Liver (tissue), 3 donors: ENCODE data around the gene ARHGAP32.

Experiments used
- GABPA ChIP-seq, 2 donors: IDR thresholded peaks in 1 of 2; conservative IDR thresholded peaks in 1 of 2; 2 replicates each; pipeline ENCODE4 v1.6.1; 2016; ENCODE audit warnings: antibody characterized with exemption in 2 of 2, mild to moderate bottlenecking in 1 of 2, moderate library complexity in 1 of 2
- NR2F2 ChIP-seq: IDR thresholded peaks from 2 replicates; pipeline ENCODE4 v1.6.1; 2016; ENCODE audit warnings: antibody characterized with exemption
- RAD21 ChIP-seq, 2 donors: IDR thresholded peaks; 2 replicates each; pipeline ENCODE4 v1.6.1; 2016; ENCODE audit warnings: antibody characterized with exemption in 2 of 2, mild to moderate bottlenecking in 2 of 2
- TF ChIP-seq, protein P1 (sequence below): IDR thresholded peaks from 2 replicates; pipeline ENCODE4 v1.6.1; 2016; ENCODE audit warnings: antibody characterized with exemption
- TF ChIP-seq, protein P2 (sequence below): fragments of 150-350 bp; IDR thresholded peaks from 2 replicates; pipeline ENCODE4 v1.5.1; 2017; ENCODE audit warnings: improper control_type of control experiment, low read depth, low read length; ENCODE audit not compliant: missing input control
- TF ChIP-seq, protein P3 (sequence below): IDR thresholded peaks from 2 replicates; pipeline ENCODE4 v1.6.1; 2016; ENCODE audit warnings: antibody characterized with exemption, mild to moderate bottlenecking
- TF ChIP-seq, protein P4 (sequence below): IDR thresholded peaks from 2 replicates; pipeline ENCODE4 v1.6.1; 2016; ENCODE audit warnings: antibody characterized with exemption
- donor health status: healthy.
- donor health status: healthy.

DNA sequence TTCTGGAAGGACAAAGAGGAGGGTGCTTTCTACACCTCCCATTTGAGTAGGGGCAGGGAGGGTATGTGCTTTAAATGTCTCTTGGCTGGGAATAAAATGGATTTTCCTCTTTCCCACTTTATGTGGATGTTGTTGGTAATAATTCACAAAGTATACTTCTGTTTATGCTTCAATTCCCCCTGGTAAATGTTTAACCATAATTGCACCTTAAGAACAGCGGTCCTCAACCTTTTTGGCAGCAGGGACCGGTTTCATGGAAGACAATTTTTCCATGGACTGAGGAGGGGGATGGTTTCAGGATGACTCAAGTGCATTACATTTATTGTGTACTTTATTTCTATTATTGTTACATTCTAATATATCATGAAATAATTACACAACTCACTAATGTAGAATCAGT lies 245.5 kb downstream of the ARHGAP32 start:
- TF ChIP-seq, protein P1, sequence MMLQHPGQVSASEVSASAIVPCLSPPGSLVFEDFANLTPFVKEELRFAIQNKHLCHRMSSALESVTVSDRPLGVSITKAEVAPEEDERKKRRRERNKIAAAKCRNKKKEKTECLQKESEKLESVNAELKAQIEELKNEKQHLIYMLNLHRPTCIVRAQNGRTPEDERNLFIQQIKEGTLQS = no peak
- TF ChIP-seq, protein P2, sequence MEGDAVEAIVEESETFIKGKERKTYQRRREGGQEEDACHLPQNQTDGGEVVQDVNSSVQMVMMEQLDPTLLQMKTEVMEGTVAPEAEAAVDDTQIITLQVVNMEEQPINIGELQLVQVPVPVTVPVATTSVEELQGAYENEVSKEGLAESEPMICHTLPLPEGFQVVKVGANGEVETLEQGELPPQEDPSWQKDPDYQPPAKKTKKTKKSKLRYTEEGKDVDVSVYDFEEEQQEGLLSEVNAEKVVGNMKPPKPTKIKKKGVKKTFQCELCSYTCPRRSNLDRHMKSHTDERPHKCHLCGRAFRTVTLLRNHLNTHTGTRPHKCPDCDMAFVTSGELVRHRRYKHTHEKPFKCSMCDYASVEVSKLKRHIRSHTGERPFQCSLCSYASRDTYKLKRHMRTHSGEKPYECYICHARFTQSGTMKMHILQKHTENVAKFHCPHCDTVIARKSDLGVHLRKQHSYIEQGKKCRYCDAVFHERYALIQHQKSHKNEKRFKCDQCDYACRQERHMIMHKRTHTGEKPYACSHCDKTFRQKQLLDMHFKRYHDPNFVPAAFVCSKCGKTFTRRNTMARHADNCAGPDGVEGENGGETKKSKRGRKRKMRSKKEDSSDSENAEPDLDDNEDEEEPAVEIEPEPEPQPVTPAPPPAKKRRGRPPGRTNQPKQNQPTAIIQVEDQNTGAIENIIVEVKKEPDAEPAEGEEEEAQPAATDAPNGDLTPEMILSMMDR = no peak
- no peak for TF ChIP-seq NR2F2
- TF ChIP-seq, protein P3, sequence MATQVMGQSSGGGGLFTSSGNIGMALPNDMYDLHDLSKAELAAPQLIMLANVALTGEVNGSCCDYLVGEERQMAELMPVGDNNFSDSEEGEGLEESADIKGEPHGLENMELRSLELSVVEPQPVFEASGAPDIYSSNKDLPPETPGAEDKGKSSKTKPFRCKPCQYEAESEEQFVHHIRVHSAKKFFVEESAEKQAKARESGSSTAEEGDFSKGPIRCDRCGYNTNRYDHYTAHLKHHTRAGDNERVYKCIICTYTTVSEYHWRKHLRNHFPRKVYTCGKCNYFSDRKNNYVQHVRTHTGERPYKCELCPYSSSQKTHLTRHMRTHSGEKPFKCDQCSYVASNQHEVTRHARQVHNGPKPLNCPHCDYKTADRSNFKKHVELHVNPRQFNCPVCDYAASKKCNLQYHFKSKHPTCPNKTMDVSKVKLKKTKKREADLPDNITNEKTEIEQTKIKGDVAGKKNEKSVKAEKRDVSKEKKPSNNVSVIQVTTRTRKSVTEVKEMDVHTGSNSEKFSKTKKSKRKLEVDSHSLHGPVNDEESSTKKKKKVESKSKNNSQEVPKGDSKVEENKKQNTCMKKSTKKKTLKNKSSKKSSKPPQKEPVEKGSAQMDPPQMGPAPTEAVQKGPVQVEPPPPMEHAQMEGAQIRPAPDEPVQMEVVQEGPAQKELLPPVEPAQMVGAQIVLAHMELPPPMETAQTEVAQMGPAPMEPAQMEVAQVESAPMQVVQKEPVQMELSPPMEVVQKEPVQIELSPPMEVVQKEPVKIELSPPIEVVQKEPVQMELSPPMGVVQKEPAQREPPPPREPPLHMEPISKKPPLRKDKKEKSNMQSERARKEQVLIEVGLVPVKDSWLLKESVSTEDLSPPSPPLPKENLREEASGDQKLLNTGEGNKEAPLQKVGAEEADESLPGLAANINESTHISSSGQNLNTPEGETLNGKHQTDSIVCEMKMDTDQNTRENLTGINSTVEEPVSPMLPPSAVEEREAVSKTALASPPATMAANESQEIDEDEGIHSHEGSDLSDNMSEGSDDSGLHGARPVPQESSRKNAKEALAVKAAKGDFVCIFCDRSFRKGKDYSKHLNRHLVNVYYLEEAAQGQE = no peak
- TF ChIP-seq RAD21 (IDR thresholded peaks at IDR 0.05) = no peak
- TF ChIP-seq GABPA (IDR thresholded peaks at IDR 0.05 in 1 of 2, conservative IDR thresholded peaks at IDR 0.05 in 1 of 2) = no peak
- TF ChIP-seq, protein P4, sequence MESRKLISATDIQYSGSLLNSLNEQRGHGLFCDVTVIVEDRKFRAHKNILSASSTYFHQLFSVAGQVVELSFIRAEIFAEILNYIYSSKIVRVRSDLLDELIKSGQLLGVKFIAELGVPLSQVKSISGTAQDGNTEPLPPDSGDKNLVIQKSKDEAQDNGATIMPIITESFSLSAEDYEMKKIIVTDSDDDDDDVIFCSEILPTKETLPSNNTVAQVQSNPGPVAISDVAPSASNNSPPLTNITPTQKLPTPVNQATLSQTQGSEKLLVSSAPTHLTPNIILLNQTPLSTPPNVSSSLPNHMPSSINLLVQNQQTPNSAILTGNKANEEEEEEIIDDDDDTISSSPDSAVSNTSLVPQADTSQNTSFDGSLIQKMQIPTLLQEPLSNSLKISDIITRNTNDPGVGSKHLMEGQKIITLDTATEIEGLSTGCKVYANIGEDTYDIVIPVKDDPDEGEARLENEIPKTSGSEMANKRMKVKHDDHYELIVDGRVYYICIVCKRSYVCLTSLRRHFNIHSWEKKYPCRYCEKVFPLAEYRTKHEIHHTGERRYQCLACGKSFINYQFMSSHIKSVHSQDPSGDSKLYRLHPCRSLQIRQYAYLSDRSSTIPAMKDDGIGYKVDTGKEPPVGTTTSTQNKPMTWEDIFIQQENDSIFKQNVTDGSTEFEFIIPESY = no peak
